Activated CD8-positive, alpha-beta memory T cell treated with anti-CD3 and anti-CD28 coated beads for 24 hours (primary cell): ENCODE results near the gene CHRFAM7A.
"Not testable (repeated sequence)": the region's sequence is repeated elsewhere in the genome, so short reads cannot be mapped to it uniquely, and the experiment has no call there.

Experiments used
- DNase-seq: peaks from one replicate; pipeline ENCODE4 v3.0.0-alpha.2; 2020

The CHRFAM7A gene

DNA sequence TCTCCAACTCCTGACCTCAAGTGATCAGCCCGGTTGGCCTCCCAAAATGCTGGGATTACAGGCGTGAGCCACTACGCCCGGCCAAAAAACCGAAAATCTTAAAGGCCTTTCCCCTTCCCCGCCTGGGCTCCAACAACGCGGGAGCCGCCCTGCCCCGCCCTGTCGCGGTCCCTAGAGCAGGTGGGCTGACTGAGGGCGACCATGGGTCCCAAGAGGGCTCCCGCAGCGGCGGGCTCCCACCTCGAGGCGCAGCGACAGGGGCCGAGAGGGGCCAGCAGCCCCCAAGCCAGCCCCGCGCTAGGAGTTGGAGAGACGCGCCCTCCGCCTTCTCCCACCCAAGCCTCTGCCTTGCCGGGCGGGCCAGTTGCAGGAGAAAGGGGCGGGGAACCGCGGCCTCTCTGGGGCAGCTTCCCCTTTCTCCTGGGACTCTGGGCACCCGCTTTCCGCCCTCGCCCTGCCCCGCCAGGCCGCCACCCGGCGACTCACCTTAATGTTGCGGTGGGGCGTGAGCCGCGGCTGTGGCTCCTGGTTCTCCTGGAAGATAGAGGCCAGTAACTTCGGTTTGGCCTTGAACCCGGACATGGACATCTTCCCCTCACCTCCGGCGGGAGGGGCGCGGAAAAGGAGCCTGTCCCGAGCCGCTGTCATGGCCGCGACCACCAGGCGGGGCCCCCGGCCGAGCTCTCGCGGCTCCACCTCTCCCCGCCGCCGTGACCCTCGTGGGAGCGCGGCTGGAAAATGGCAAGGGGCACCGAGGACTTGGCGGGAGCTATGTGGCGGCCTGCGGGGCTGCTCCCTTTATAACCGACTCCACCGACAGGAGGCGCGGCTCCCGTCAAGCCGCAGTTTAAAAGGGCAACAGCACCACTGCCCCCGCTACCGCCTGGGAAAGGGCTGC is at the start of gene CHRFAM7A:
Gene CHRFAM7A, minus strand, starts transcription at position 775 of the 898 bp plus-strand sequence. CDS start 10,189 bp downstream, outside the sequence.
- not testable (repeated sequence) for DNase-seq

DNA sequence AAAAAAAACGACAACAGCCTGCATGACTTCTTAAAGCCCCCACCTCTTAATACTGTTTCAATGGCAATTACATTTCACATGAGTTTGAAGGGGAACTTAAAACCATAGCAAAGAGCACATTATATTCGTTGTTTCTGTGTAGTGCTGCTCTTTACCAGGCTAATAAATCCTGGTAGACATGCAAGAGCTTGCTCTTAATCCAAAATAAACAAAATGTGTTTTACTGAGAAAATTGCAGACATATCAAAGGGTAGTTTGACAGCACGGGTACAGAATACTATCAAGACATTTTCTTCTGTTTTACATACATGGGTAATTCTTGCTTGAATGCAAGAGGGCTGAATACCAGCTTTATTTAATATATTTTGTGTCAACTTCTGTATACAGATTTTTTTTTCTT is 45.0 kb upstream of the CHRFAM7A start:
- DNase-seq, result not testable (repeated sequence)

DNA sequence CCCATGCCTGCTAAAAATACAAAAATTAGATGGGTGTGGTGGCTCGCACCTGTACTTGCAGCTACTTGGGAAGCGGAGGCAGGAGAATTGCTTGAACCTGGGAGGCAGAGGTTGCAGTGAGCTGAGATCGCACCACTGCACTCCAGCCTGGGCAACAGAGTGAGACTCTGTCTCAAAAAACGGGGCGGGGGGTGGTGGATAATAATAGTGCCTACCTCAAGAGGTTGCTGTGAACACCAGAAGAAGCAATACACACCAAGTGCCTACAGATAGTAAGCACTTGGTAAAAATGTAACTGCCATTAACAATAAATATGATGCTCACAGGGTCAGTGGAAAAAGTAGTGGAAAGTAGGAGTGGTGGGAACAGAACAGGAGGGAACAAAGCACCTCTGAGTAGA is 42.5 kb upstream of the CHRFAM7A start:
- not testable (repeated sequence) for DNase-seq

DNA sequence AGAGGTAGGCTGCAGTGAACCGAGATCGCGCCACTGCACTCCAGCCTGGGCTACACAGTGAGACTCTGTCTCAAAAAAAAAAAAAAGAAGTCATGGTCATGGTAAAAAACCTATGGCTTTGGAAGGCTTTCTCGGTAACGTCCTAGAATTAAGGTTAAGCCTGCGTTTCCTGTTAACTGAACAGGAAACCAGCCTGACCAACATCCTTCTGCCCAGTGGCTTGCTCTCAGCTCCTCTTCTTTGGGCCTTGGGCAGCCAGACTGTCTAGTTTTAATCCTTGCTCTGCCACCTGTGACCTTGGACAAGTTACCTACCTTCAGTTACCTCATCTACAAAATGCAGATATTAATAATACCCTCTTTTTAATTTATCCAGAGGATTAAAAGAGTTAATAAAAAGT is 27.4 kb upstream of the CHRFAM7A start:
- not testable (repeated sequence) for DNase-seq

DNA sequence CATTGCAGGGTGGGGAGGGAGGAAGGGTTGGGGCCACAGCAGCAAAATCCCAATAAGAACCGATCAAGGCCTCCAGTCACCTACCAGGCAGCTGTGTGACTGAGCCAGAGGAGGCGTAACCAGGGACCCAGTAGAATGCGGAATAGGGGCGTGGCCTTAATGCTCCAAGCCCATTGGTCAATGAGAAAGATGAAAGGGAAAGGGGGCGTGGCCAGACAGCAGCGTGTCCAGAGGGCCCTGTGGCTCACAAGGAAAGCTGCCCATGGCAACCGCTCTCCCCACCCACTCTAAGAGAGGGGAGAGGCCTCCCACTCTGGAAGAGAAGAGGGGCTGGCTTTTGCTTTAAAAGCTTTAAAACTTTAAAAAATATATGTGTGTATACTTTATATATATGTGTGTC is 20.8 kb upstream of the CHRFAM7A start, which contains the start of gene GOLGA8R:
Gene GOLGA8R, minus strand, starts transcription at position 101 of the 400 bp plus-strand sequence. Its CDS starts 98 bp downstream, at position 3.
- not testable (repeated sequence) for DNase-seq

DNA sequence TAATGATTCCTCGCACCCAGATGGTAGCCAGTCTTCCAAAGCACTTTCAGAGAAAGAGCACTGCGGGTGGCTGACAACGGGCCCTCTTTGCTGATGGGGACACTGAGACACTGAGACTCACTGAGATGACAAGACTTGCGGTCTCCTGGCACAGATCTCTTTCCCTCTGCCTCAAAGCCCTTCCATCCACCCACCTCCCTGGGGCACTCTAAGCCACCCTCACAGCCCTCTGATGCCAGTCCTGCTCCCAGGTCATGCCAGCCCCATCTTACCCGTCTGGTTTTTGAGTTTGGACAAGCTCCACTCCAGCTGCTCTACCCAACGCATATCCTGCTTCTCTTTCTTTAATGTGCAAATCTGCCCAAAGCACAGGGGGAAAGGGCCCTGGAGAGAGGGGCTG is 14.3 kb upstream of the CHRFAM7A start:
- DNase-seq, result peak; percentile 49

DNA sequence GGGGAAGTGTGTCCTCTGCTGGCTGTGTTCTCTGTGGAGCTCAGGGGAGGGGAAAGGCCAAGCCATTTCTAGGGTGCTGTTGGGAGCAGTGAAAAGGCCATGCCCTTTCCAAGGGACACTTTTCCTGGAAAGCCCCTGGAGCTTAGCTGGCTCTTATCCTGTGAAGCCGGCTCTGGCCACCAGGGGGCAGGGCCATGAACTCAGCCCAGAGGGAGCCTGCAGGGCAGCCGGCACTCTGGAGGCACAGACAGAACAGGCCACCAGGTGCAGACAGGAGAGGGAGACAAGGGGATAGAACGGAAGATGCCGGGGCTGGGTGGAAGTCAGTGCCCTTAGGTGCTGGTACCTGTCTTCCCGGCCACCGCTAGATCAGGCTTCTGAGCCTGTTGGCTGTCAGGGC is 5.6 kb upstream of the CHRFAM7A start:
- DNase-seq, result peak; percentile 87

DNA sequence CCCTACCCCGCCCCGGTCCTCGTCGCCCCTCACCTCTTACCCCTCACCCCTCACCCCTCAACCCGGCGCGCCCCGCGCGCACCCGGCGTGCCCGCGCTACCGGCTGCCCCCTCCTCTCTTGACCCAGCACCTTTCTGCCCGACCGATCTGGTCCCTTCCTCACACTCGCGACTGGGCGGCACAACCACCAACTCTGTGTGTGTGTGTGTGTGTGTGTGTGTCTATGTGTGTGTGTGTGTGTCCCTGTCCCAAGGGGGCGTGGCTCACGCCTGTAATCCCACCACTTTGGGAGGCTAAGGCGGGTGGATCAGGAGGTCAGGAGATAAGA is 288 bp upstream of the CHRFAM7A start:
- not testable (repeated sequence) for DNase-seq

DNA sequence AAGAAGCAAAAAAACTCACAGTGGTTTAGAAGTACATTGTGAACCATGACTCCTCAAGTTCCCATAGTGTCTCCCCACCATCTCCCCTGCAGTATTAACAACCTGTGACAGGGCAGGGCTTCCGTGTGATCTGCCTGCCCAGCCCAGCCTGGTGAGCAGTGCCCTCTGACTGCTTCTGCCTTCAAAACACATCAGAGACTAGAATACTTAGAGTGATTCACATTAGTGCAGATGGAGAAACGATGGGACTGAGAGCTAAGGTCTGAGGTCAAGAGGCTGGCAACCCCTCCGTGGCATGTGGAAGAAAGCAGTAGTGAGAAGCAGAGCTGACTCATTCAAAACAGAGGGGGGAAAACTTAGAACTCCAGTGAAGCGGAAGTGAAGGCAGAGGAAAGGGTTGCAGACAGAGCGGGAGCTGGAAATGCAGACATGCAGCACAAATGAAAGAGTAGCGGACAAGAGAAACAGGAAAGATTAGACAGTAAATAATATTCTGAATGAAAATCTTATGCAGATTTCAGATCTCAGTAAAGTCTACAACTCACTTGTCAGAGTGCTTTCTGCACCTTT is 6.9 kb downstream of the CHRFAM7A start:
- DNase-seq, result not testable (repeated sequence)

DNA sequence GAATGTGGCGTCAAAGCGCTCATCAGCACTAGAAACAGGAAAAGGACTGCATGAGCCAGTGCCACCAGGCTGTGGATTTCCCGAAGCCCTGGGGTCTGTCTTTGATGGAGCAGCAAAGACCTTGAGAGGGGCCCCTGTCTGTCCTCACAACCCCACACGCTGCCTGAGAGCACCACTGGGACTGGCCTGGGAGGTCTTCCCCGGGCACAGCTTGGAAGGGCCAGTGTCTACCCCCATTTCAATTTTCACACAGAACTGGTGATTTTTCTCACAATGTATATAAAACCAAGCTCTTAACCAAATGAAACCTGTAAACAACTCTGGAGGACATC is 16.3 kb downstream of the CHRFAM7A start:
- not testable (repeated sequence) for DNase-seq

DNA sequence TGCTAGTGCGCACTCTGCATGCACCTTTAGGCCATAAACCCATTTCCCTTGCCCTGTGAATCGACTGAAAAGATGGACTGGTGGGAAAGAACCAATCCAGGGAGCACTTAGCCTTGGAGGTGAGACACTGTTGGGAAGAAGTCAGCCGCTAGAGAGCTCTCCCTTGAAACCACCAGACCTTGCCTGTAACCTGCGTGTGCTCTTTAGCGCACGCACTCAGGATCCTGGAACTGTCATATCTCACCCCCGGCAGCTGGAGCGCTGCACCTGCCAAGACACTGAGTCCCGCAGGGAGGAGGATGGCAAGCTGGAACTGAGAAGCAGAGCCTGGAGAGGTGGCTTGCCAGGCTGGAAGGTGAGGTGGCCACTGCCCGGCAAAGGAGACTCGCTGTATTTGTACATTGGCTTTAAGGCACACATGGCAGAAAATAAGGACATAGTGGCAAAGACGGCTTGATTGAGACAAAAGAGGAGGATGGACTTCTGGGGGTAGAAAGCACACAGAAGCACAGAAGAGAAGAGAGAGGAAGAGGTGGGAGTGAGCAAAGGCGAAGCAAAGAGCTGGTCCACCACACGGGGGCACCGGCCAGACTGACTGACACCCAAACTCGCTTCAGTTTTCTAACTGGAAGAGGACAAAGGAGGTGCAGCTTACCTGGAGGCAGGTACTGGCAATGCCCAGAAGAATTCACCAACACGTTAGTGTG is 16.8 kb downstream of the CHRFAM7A start:
- DNase-seq, result not testable (repeated sequence)

DNA sequence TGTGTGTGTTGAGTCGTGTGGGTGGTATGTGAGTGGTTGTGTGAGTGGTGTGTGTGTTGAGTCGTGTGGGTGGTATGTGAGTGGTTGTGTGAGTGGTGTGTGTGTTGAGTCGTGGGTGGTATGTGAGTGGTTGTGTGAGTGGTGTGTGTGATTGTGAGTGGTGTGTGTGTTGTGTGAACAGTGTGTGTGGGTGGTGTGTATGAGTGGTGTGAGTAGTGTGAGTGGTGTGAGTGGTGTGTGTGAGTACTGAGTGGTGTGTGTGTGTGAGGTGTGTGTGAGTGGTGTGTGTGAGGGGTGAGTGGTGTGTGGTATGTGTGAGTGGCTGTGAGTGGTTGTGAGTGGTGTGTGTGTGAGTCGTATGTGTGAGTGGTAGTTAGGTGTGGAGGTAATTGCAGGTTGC is 17.5 kb downstream of the CHRFAM7A start:
- DNase-seq, result not testable (repeated sequence)

DNA sequence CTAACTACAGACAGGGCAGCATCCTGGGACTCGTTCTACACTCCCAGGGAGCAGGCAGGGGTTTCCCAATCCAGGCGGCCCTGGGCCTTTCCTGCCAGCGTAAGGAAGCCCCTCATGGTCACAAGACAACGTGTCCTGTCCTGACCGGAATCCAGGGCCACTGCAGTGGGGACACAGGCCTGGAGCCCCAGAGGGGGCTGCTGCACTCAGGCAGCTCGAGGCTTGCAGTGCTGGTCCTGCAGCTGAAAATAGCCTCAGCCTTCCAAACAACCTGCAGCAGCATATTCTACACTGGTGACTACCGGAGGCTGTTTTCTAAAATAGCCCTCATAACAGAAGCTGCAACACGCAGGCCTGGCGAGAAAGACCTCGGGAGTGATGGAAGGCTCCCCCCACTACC is 18.5 kb downstream of the CHRFAM7A start:
- not testable (repeated sequence) for DNase-seq

DNA sequence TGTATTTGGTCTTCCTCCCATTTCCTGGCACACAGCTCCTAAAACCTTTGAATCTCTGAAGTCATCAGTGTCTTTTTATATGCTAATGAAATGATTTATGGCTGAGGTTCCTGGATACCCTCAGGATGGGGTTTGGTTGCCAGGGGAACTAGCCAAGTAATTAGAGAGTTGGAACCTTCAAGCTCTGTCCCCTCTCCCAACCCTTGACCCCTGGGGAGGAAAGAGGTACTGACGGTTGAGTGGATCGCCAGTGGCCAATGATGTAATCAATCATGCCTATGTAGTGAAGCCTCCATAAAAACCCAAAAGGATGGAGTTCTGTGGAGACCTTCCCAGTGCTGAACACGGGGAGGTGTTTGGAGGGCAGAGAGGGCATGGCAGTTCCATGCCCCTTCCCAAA is 25.1 kb downstream of the CHRFAM7A start:
- DNase-seq, result not testable (repeated sequence)

DNA sequence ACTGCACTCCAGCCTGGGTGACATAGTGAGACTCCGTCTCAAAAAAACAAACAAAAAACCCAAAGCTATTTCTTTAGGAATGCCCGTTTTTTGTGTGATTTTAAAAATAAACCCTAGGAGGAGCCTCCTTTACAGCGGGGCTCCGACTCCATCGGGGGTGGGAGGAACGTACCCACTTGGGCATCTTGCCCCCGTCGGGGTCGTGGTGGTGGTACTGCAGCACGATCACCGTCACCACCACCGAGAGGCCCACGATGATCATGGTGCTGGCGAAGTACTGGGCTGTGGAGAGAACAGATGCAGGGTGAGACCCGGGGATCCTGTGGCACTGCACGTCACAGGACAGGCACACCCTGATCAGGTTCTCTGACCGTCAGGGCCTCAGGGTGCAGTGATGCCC is 26.1 kb downstream of the CHRFAM7A start:
- DNase-seq, result not testable (repeated sequence)

DNA sequence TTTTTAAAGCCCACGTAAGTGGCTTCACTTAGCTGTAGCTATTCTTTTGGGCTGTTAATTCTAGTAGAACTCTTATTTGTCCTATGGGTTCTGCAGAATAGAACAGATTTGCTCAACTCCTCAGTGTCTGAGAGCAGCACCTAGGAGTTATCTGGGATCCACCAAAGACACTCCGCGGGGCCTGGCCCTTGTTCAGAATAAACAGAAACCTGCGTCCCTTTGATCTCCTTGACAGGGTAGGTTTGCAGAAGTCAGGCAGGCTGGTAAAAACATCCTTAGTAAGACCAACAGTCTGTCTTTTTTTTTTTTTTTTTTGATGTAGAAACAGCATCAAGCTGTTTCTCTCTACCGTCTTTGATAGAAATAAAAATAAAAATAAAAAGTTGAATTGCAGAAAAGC is 31.9 kb downstream of the CHRFAM7A start:
- not testable (repeated sequence) for DNase-seq

DNA sequence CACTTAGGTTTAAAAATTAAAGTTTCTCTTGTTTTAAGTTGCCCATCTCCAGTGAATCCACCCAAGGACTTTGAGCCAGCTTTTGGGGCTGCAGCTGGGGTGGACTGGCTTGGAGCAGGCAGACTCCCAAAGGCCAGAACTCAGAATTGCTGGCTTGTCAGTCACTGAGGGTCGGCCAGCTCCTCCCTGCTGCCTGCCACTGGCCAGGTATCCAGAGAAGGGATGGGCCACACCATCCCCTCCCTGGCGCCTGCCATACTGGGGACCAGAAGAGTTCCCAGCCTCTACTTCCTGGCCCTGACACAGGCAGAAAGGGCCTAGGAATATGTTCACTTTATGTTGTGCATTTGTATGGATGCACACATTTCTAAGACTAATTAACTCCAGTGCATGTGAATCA is 32.4 kb downstream of the CHRFAM7A start:
- DNase-seq, result not testable (repeated sequence)

DNA sequence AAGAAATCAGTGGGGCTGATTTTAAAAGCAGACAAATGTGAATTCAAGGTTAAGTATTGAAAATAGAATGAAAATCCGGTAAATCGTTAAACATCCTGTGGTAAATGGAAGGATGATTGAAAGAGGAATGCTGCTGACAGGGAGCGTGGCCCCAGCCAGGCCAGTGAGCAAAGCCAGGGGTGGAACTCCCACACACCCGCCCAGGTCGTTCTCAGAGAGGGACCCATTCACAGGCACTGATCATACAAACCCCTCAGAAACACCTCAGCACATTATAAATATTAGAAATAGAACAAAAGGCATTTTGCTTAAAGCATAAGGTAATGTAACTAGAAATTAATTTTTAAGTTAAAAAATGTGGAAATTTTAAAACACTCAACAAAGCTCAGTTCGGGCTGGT is 38.3 kb downstream of the CHRFAM7A start:
- DNase-seq, result not testable (repeated sequence)

DNA sequence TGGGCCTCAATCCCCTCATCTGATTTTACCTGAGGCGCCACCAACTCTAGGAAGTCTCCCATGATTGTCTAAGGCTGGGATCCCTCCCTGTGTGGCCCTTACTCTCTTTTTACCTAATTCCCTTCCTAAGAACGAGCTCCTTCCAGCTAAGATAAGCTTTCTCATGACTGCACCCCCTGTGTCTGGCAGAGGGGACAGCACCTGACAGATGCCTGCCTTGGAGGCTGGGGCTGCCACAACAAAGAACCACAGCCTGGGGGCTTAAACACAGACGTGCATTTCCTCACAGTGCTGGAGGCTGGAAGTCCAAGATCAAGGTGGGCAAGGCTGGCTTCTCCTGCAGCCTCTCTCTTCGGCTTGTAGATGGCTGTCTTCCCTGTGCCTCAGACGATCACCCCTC is 43.5 kb downstream of the CHRFAM7A start:
- not testable (repeated sequence) for DNase-seq

DNA sequence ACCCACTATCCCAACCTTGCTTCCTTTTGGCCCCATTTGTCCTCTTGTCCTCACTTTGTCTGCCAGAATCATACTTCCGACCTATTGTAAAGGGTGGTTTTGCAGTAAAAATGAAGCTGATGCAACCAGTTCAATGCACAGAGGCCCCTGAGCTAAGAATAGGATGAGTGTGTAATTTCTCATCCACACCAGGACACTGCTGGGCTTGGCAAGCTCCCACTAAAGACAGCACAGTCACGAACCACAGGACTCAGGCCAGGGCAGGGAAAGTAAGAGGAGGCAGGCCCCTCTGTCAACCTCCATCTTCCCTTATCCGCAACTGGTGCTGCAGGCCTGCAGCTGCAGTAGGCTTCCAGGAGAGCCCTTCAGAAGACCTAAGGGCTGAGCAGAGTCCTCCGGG is 56.8 kb downstream of the CHRFAM7A start:
- DNase-seq, result not testable (repeated sequence)

DNA sequence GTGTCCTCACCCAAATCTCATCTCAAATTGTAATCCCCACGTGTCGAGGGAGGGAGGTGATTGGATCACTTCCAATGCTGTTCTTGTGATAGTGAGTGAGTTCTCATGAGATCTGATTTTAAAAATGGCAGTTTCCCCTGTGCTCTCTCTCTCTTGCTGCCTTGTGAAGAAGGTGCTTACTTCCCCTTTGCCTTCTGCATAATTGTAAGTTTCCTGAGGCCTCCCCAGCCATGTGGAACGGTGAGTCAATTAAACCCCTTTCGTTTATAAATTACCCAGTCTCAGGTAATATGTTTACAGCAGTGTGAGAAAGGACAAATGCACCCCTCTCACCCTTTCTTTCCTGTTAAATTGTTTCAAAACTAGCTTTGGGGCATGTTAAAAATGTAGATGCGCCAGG is 59.2 kb downstream of the CHRFAM7A start:
- DNase-seq, result not testable (repeated sequence)

DNA sequence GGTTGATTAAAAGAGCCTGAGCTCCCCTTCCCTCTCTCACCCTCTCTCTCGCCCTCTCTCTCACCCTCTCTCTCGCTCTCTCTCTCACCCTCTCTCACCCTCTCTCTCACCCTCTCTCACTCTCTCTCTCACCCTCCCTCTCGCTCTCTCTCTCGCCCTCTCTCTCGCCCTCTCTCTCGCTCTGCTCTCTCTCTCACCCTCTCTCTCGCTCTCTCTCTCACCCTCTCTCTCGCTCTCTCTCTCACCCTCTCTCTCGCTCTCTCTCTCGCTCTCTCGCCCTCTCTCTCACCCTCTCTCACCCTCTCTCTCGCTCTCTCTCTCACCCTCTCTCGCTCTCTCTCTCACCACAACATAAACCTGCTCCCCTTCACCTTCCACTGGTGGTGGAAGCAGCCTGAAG is 67.2 kb downstream of the CHRFAM7A start:
- not testable (repeated sequence) for DNase-seq

DNA sequence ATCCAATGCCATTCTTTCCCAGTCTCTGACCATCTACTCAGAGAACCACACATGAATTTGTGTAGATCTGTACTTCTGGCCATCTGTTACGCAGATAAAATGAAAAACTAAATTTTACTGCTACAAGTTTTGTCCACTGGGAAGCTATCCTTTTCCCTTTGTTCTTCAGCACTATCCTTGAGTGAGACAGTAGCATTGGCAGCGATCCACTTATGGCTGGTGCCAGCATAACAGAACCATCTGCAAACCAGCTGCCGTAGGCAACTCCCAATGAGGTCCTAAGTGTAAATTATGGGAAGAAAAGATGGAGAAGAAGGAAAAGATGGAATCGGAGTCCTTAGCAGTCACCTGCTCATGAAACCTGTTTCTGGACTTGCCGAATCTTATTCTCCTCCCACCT is 72.3 kb downstream of the CHRFAM7A start:
- not testable (repeated sequence) for DNase-seq

DNA sequence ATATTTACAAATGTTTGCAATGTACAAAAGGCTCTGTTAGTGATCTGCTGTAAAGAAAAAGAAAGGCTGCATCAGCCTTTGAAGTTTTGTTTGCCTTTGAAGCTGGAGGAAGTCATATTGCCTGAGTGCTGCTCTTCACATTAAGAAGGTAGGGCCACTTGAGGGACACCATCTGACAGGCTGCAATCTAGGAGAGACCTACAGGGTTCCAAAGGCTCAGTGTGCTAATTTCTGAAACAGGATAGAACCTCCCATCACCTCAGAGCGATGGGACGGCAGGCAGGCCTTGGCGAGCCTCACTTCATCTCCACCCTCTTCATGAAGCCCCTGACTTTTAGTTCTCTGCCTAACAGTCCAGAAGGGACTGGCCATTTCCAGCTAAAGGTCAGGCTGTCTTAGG is 77.6 kb downstream of the CHRFAM7A start:
- DNase-seq, result not testable (repeated sequence)
